GM19324 (cell line): Measurements from ENCODE around the gene CEACAM19.
"Not testable (repeated sequence)": the region's sequence is repeated elsewhere in the genome, so short reads cannot be mapped to it uniquely, and the experiment has no call there.

ENCODE experiments used
- ATAC-seq: cut with Tn5 transposase; IDR thresholded peaks from one replicate; pipeline ENCODE4 v1.9.1; 2021; ENCODE audit warnings: mild to moderate bottlenecking, moderate library complexity; ENCODE audit not compliant: unreplicated experiment, low FRiP score

The CEACAM19 gene

DNA sequence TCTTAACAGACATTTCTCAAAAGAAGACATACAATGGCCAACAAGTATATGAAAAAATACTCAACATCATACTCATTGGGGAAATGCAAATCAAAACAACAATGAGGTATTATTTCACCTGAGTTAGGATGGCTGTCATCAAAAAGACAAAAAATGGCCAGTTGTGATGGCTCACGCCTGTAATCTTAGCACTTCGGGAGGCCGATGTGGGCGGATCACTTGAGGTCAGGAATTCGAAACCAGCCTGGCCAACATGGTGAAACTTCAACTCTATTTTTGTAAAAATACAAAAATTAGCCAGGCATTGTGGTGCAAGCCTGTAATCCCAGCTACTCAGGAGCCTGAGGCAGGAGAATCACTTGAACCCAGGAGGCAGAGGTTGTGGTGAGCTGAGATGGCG is 49.7 kb downstream of the CEACAM19 start:
- ATAC-seq: no peak

- ATAC-seq: not testable (repeated sequence)
Measured at GRCh38 chr19:44721369-44721768, 50.1 kb downstream of the CEACAM19 start.

DNA sequence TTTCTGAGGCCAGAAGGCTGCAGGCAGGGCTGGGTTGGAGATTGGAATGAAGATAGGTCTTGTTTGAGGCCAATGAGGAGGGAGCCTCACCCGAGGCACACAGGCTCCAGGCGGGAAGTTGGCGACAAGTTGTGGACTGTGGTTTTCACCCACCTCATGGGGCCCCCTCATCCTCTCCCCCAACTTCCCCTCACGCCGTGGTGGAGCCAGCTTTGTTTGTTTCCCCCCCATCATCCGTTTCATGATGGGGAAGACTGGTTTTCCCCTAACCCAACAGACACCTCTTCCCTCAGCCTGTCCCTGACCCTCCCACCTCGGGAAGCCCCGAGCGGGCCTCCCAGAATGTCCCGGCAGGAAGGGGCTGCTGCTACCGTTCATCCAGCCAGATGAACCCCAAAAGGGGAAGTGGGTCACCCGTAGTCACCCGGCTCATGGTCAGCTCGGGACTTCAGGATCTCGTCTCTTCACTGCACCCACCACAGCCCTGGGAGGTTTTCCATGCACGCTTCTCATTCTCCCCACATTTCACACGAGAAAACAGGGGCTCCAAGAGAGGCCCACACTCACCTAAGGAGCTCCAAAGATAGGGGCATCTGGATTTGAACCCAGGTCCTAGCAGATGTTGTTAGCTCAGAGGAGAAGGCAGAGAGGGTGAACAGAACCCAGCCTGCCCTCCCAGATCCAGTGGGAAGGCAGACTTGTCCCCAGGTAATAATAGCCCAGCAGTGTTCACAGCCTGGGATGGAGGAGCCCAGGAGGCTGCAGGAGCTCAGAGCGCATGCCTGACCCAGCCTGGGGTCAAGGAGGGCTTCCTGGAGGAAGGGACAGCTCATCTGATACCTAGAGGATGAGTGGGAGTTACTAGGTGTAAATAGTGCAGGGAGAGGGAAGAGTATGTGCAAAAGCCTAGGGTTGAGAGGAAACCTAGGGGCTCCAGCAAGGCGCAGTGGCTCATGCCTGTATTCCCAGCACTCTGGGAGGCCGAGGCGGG is 51.1 kb downstream of the CEACAM19 start:
- ATAC-seq: no peak

GRCh38 chr19:44723299-44723951 is 52.1 kb downstream of the CEACAM19 start:
- ATAC-seq: no peak

DNA sequence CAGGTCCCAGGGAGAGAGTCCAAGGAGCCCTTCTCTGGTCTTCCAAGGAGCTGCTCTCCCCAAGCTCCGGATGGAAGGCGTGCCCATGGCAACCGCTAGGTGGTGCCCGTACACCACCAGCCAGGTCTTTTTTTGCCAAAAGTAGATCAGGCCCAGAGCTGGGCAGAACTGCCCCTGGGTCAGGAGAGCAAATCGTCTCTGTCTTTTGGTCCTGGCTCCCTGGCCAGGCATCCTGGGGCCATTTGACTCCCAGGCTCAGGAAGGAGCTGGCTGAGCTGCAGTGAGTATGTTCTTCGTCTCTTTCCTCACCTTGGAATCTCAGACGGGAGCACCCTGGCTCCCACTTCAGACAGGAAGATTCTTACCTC is 52.7 kb downstream of the CEACAM19 start:
- ATAC-seq: no peak

- ATAC-seq: no peak
Measured at GRCh38 chr19:44725251-44725650, 54.0 kb downstream of the CEACAM19 start.

GRCh38 chr19:44725684-44726083 is 54.4 kb downstream of the CEACAM19 start:
- ATAC-seq: no peak

DNA sequence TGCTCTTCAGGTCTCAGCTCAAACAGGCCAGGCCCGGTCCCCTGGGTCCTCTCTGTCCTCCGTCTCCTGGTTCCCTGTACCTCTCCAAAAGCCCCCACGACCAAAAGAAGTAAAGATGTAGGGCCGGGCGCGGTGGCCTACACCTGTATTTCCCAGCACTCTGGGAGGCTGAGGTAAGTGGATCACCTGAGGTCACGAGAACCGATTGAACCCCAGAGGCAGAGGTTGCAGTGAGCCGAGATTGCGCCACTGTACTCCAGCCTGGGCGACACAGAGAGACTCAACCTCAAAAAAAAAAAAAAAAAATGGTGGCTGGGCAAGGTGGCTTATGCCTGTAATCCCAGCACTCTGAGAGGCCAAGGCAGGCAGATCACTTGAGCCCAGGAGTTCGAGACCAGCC is 55.2 kb downstream of the CEACAM19 start:
- ATAC-seq: no peak

DNA sequence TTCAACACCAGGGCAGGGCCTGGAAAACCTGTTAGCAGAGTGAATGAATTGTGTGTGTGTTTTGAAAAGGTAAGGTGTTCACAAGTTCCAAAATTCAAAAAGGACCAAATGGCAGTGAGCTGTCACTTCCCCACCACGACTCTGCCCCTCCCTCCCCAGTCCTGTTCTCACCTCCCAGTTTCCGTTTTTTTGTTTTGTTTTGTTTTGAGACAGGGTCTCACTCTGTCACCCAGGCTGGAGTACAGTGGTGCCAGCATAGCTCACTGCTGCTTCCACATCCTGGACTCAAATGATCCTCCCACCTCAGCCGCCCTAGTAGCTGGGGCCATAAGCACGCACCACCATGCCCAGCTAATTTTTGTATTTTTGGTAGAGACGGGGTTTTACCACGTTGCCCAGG is 56.9 kb downstream of the CEACAM19 start:
- ATAC-seq: no peak

- ATAC-seq: no peak
Measured at GRCh38 chr19:44729516-44730033, 58.3 kb downstream of the CEACAM19 start.

- no peak for ATAC-seq
Measured at GRCh38 chr19:44731081-44731480, 59.8 kb downstream of the CEACAM19 start.

DNA sequence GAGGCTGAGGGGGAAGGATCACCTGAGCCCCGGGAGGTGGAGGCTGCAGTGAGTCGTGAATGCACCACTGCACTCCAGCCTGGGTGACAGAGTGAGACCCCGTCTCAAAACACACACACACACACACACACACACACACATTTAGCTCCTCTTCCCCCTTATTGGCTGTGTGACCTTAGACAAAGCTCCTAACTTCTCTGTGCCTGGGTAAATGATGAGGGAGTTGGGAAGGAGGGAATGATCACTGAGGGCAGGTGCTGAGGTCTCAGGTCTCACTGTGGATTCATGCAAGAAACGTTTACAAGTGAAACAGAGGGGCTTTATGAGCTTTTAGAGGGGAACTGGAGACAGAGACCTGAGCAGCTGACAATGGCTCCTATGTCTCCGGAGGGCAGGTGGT is 60.3 kb downstream of the CEACAM19 start:
- ATAC-seq: no peak

- no peak for ATAC-seq
Measured at GRCh38 chr19:44732235-44733014, 61.1 kb downstream of the CEACAM19 start.
